ENCODE results near the gene RUNX1. TPM values are rescaled to one million over a fixed set of nuclear protein-coding genes. Genes with fewer than 3 reads are reported as not detected.
A peak's percentile ranks its signal among the peaks of the same experiment; 100 is the strongest.

Gene RUNX1
- total RNA-seq, 3 donors from 2014 or later = 24.8 to 165 (median 127) TPM

DNA sequence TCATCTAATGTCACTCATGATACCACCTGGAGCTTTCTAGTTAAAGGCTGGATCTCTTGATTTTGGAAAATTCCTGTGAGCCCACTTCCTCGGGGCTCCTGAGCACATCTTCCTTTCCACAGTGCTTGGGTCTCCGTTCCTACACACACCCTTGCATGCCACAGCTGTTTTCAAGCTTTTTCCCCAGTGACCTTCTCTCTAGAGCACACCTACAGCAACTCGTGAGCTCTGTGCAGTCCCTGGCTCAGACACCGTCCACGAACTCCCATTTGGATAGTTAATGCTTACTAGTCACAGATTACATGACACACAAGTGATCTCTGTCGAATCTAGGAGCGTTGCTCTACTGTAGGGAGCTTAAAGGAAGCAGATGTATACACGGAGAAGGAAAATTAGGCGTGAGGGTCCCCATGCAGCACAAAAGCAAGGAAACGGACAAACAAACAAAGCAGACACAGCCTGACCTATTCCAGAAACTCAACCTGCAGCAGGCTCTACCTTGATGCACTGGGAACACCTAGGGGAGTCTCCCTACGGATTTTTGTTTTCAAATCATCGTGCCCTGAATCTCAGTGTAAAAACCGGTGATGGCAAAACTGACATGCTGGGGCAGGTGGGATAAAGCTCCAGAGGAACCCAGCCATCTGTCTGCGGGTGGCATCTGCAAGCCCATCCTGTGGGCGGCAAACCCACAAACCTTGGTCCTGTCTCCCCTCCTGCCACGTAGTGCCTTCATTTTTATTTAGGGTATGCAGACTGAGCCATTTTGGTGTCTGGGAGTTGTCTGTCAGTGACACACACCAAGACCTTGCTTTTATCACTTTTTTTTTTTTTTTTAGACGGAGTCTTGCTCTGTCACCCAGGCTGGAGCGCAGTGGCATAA, 177.8 kb downstream of the RUNX1 start:
- no peaks in the 10 kb centered on the region for H3K36me3 ChIP-seq
- DNase-seq (ENCODE audit: low spot score in 2 of 2) = no peak
- intact Hi-C loops (cut with DNase I; ENCODE audit: low total_unique reads) = no loop called here
- no peak overlapping the region for H3K27ac ChIP-seq
- peaks cover 6 to 20% of the 10 kb centered on the region in 2 donors for H3K4me1 ChIP-seq
- peak overlapping the region in 1 of 3 donors; percentile 8 for H3K4me3 ChIP-seq
- no peaks in the 10 kb centered on the region for H3K27me3 ChIP-seq
- TF ChIP-seq, protein P1, sequence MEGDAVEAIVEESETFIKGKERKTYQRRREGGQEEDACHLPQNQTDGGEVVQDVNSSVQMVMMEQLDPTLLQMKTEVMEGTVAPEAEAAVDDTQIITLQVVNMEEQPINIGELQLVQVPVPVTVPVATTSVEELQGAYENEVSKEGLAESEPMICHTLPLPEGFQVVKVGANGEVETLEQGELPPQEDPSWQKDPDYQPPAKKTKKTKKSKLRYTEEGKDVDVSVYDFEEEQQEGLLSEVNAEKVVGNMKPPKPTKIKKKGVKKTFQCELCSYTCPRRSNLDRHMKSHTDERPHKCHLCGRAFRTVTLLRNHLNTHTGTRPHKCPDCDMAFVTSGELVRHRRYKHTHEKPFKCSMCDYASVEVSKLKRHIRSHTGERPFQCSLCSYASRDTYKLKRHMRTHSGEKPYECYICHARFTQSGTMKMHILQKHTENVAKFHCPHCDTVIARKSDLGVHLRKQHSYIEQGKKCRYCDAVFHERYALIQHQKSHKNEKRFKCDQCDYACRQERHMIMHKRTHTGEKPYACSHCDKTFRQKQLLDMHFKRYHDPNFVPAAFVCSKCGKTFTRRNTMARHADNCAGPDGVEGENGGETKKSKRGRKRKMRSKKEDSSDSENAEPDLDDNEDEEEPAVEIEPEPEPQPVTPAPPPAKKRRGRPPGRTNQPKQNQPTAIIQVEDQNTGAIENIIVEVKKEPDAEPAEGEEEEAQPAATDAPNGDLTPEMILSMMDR (IDR thresholded peaks at IDR 0.05) = no peak
- peak in 1 of 3 donors; percentile 1 for TF ChIP-seq POLR2AphosphoS5 (IDR thresholded peaks at IDR 0.05)
- TF ChIP-seq POLR2A (IDR thresholded peaks at IDR 0.05) = no peak
- H3K9me3 ChIP-seq = no peaks in the 10 kb centered on the region

DNA sequence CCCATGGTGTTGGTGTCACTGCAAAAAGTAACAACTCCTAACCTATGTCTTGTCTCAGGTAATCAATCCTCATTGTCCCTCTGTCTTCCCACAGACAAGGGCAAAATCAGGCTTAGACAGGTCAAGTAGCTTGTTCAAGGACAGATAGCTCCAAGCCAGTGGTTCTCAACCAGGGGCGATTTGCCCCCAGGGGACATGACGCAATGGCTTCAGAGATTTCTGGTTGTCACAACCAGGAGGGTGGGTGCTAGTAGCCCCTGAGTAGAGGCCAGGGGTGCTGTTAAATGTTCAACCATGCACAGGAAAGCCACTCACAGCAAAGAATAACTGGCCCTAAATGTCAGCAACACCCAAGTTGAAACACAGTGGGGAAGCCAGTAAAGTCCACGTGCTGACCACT, 178.9 kb downstream of the RUNX1 start:
- TF ChIP-seq POLR2AphosphoS5 (IDR thresholded peaks at IDR 0.05) (no peak), POLR2A (IDR thresholded peaks at IDR 0.05) (no peak)
- TF ChIP-seq, protein P1 (IDR thresholded peaks at IDR 0.05) = no peak
- no peaks in the 10 kb centered on the region for H3K9me3 ChIP-seq
- peak overlapping the region in 1 of 3 donors; percentile 0 for H3K4me3 ChIP-seq
- no peak for DNase-seq (ENCODE audit: low spot score in 2 of 2)
- H3K27ac ChIP-seq = peak overlapping the region; percentile 2 to 10
- no peaks in the 10 kb centered on the region for H3K27me3 ChIP-seq
- H3K36me3 ChIP-seq = no peaks in the 10 kb centered on the region
- intact Hi-C loops (cut with DNase I; ENCODE audit: low total_unique reads) = no loop called here
- H3K4me1 ChIP-seq = peaks cover 0 to 14% of the 10 kb centered on the region in 2 donors

DNA sequence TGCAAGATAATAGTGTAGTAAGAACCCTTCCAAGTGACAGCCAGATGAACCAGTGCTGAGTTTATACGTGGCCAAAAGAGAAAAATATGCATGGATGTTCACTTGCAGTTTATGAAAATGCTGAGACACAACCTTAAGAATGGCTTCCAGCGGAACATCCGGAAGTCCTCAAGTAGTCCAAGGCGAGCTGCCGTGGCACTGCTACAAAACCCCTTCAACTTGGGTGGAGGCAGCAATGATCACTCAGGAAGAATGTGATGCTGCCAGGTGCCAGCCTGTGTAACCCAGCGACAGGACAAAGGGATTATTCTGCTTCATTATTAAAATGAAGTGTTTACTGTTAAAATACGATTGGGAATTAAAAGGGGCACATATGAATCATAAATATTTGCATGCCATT, 179.6 kb downstream of the RUNX1 start:
- Histone ChIP-seq H3K36me3 (no peaks in the 10 kb centered on the region), H3K27me3 (no peaks in the 10 kb centered on the region), H3K27ac (peak overlapping the region in 1 of 2 donors; percentile 26), H3K4me1 (peaks cover 0 to 14% of the 10 kb centered on the region in 2 donors), H3K9me3 (no peaks in the 10 kb centered on the region), H3K4me3 (no peak overlapping the region)
- DNase-seq (ENCODE audit: low spot score in 2 of 2) = no peak
- intact Hi-C loops (cut with DNase I; ENCODE audit: low total_unique reads) = no loop called here
- TF ChIP-seq POLR2AphosphoS5 (IDR thresholded peaks at IDR 0.05) = no peak
- TF ChIP-seq, protein P1 (IDR thresholded peaks at IDR 0.05) = no peak
- no peak for TF ChIP-seq POLR2A (IDR thresholded peaks at IDR 0.05)

DNA sequence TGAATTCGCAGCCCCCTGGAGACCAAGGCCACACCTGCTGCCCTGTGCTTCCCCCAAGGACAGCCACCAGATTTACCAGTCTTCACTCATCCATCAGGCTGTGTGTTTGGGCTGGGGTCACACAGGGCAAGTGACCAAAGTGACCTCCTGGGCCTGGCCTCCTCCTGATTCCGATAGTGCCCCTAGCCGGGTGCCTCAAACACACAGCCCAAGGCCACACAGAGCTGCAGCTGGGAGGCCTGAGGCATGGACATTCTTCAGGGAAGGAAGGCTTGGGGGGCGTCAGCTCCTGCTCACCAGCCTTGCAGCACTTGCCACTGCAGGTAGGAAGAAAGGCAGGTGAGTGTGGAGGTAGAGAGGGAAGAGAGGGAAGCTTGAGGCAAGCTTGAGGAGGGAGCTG, 181.3 kb downstream of the RUNX1 start:
- H3K36me3 ChIP-seq = no peaks in the 10 kb centered on the region
- no peak for DNase-seq (ENCODE audit: low spot score in 2 of 2)
- TF ChIP-seq POLR2AphosphoS5 (IDR thresholded peaks at IDR 0.05) = no peak
- no peak for TF ChIP-seq POLR2A (IDR thresholded peaks at IDR 0.05)
- TF ChIP-seq, protein P1 (IDR thresholded peaks at IDR 0.05) = no peak
- intact Hi-C loops (cut with DNase I; ENCODE audit: low total_unique reads) = no loop called here
- no peak overlapping the region for H3K4me3 ChIP-seq
- H3K9me3 ChIP-seq = no peaks in the 10 kb centered on the region
- peaks cover 0 to 7% of the 10 kb centered on the region in 2 donors for H3K4me1 ChIP-seq
- H3K27me3 ChIP-seq = no peaks in the 10 kb centered on the region
- H3K27ac ChIP-seq = no peak overlapping the region
